ENCODE results near the gene RGS9. TPM values are rescaled to one million over a fixed set of nuclear protein-coding genes. Genes with fewer than 3 reads are reported as not detected.

The RGS9 gene
- total and polyA plus RNA-seq, 2 of the 13 experiments (the other 11 are each of a cell fraction or from before 2014, with no cell fraction given) = 0.44 to 0.74 TPM

- CTCF ChIA-PET (ENCODE audit: low intra/inter-chr PET ratio, low total read pairs) = no interaction called here
- TF ChIP-seq ZNF281 (CRISPR knock-in tag; IDR thresholded peaks at IDR 0.05; ENCODE audit: borderline replicate concordance) (no peak), RFX5 (IDR thresholded peaks at IDR 0.05; ENCODE audit: low read depth, low read length) (peak; percentile 81), FOSL2 (CRISPR knock-in tag; IDR thresholded peaks at IDR 0.05) (peak; percentile 36; the same call in 1 of the 2 replicates)
- intact Hi-C loops (cut with micrococcal nuclease; ENCODE audit: unreplicated experiment) (no loop called here), in situ Hi-C loops (cut with HindIII; ENCODE audit: extremely low pct_ligation_motif_present, low pct_unique_long_range_greater_than_20kb) (no loop called here)
- no peak overlapping the region for H2AFZ ChIP-seq (ENCODE audit: low read length)
- FAIRE-seq = no peak
- H3K4me1 ChIP-seq (ENCODE audit: insufficient read depth, low read length) = no peaks in the 10 kb centered on the region
- no peak overlapping the region for H3K4me2 ChIP-seq (ENCODE audit: low read depth, low read length)
- H3K9ac ChIP-seq (ENCODE audit: insufficient read depth, low read depth, low read length) = no peak overlapping the region
- 17% methylated on average over 5 of the region's 5 CpGs for WGBS (ENCODE audit: low lambda C conversion rate)
- peak; percentile 54; the same call in 2 of the 3 replicates for ATAC-seq
- H3K9me3 ChIP-seq (ENCODE audit: low read length) = no peaks in the 10 kb centered on the region
- no peaks in the 10 kb centered on the region for H3K79me2 ChIP-seq (ENCODE audit: insufficient read depth, low read length)
- DNase-seq (ENCODE audit: low spot score) = peak; percentile 18
- peaks cover 1 to 14% of the 10 kb centered on the region in 2 experiments; a peak in 3 of 5 replicates for H3K27me3 ChIP-seq (ENCODE audit: control insufficient read depth in 1 of 2, insufficient read depth in 2 of 2, low read length in 2 of 2)
- no peaks in the 10 kb centered on the region for H3K36me3 ChIP-seq (replicated peaks in 1 of 2; ENCODE audit: control insufficient read depth in 1 of 2, insufficient read depth in 2 of 2, low read length in 2 of 2)
- no peaks in the 10 kb centered on the region for H4K20me1 ChIP-seq (ENCODE audit: insufficient read depth, low read length)
- H3K27ac ChIP-seq (ENCODE audit: extremely low read length, insufficient read depth, low read length) = no peak overlapping the region
- BruUV-seq (replicated peaks) = no TSS peak
- POLR2A ChIA-PET = no interaction called here
- no peak overlapping the region for H3K4me3 ChIP-seq (replicated peaks in 1 of 3; ENCODE audit: insufficient read depth in 1 of 3, low read depth in 2 of 3, low read length in 3 of 3)
Measured at GRCh38 chr17:65163990-65164495, 26.9 kb downstream of the RGS9 start.

- Histone ChIP-seq H2AFZ (ENCODE audit: low read length) (no peak overlapping the region), H3K4me2 (ENCODE audit: low read depth, low read length) (no peak overlapping the region), H3K9me3 (ENCODE audit: low read length) (no peaks in the 10 kb centered on the region), H3K27ac (ENCODE audit: extremely low read length, insufficient read depth, low read length) (no peak overlapping the region), H3K27me3 (ENCODE audit: control insufficient read depth in 1 of 2, insufficient read depth in 2 of 2, low read length in 2 of 2) (peaks cover 0 to 17% of the 10 kb centered on the region in 2 experiments; a peak in 1 of 5 replicates), H3K4me1 (ENCODE audit: insufficient read depth, low read length) (no peaks in the 10 kb centered on the region), H4K20me1 (ENCODE audit: insufficient read depth, low read length) (no peaks in the 10 kb centered on the region), H3K4me3 (replicated peaks in 1 of 3; ENCODE audit: insufficient read depth in 1 of 3, low read depth in 2 of 3, low read length in 3 of 3) (no peak overlapping the region), H3K79me2 (ENCODE audit: insufficient read depth, low read length) (no peaks in the 10 kb centered on the region), H3K36me3 (replicated peaks in 1 of 2; ENCODE audit: control insufficient read depth in 1 of 2, insufficient read depth in 2 of 2, low read length in 2 of 2) (no peaks in the 10 kb centered on the region), H3K9ac (ENCODE audit: insufficient read depth, low read depth, low read length) (no peak overlapping the region)
- ChIA-PET POLR2A (no interaction called here), CTCF (ENCODE audit: low intra/inter-chr PET ratio, low total read pairs) (no interaction called here)
- DNase-seq (ENCODE audit: low spot score) (no peak), FAIRE-seq (no peak), ATAC-seq (no peak)
- BruUV-seq (replicated peaks) = no TSS peak
- in situ Hi-C loops (cut with HindIII; ENCODE audit: extremely low pct_ligation_motif_present, low pct_unique_long_range_greater_than_20kb) = no loop called here
- intact Hi-C loops (cut with micrococcal nuclease; ENCODE audit: unreplicated experiment) = no loop called here
- WGBS (ENCODE audit: low lambda C conversion rate) = 68% methylated on average over 16 of the region's 16 CpGs
- TF ChIP-seq DZIP1 (CRISPR knock-in tag; IDR thresholded peaks at IDR 0.05) (no peak), PRDM10 (CRISPR knock-in tag; IDR thresholded peaks at IDR 0.05; ENCODE audit: low read depth) (no peak), XBP1 (CRISPR knock-in tag; IDR thresholded peaks at IDR 0.05) (no peak), ZSCAN20 (CRISPR knock-in tag; IDR thresholded peaks at IDR 0.05; ENCODE audit: borderline replicate concordance) (no peak), ZFP90 (CRISPR knock-in tag; IDR thresholded peaks at IDR 0.05; ENCODE audit: borderline replicate concordance) (no peak), NFKBIZ (CRISPR knock-in tag; IDR thresholded peaks at IDR 0.05) (no peak)
Measured at GRCh38 chr17:65166787-65167186, 29.6 kb downstream of the RGS9 start.

All from HepG2 (cell line).